Subcutaneous preadipocyte (primary cell): ENCODE measurements around the gene GNB2. TPM values are rescaled to one million over a fixed set of nuclear protein-coding genes. Genes with fewer than 3 reads are reported as not detected.

ENCODE experiments used
- total RNA-seq: library from RNA; depleted of rRNA; stranded (reverse); fragments of >200 nt; gene quantifications from 2 replicates; pipeline ENCODE4 v1.2.3, GENCODE V29; 2012

GNB2 gene
- total RNA-seq = 82.3 and 108 TPM in 2 replicates

DNA sequence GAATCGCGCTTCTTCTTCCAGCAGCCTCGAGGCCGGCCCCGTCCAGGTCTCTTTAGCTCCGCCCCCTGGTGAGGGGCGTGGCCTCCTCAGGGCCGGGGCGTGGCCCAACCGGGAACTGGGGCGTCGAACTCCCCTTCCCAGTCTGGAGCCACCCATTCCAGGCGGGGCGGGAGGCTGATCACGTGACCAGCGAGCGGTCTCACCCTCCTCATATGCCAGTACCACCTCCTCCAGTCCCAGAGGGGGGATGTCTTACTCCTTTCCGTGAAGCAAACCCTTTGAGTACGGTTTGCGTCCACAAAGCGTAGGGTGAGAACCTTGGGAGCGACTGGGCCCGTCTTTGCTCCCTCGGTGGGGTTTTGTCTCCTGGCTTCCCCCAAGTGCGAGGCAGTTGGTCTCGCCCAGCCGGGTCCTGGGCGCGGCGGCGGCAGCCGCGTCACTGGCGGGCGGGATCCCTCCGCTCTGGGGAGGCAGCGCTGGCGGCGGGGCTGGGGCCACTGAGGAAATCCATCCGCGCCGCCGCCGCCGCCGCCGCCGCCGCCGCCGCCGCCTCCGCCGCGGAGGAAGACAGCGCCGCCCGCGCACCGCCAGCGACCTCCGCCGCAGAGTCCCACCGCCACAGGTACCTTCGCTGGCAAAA, at the start of gene GNB2:
Gene GNB2, plus strand, starts transcription at position 439 of the 640 bp plus-strand sequence. CDS start 2,526 bp downstream, outside the sequence.

DNA sequence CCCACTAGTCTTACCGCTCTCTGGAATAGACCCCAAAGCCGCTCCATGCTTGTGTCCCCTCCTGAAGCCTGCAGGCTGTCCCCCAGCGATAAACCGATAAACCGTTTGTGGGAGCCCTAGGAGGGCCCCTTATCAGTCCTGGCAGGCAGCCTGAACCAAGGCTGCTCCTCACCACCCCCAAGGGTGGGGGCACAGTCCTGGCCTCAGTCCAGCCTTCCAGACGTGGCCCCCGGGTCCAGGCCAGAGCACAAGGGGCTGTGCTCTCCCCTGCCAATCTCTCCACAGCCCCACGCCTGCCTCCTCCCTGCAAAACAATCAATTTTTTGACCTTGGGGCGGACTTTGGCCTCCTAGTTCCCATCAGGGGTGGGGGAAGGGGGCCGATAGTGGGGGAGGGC, 32.1 kb upstream of the GNB2 start, which contains the start of gene TFR2:
Gene TFR2, minus strand, starts transcription at position 90 of the 397 bp plus-strand sequence. Its CDS starts 43 bp downstream, at position 47.

GRCh38 chr7:100655908-100656674, 17.4 kb upstream of the GNB2 start, which contains the start of gene ACTL6B:
TSS of gene ACTL6B (minus strand) at chr7:100656448. CDS start at chr7:100656354, 94 bp downstream.

GRCh38 chr7:100694098-100694745, 20.7 kb downstream of the GNB2 start, which contains the start of gene GIGYF1:
TSS of gene GIGYF1 (minus strand) at chr7:100694250. CDS start at chr7:100688238, 6,012 bp downstream.

DNA sequence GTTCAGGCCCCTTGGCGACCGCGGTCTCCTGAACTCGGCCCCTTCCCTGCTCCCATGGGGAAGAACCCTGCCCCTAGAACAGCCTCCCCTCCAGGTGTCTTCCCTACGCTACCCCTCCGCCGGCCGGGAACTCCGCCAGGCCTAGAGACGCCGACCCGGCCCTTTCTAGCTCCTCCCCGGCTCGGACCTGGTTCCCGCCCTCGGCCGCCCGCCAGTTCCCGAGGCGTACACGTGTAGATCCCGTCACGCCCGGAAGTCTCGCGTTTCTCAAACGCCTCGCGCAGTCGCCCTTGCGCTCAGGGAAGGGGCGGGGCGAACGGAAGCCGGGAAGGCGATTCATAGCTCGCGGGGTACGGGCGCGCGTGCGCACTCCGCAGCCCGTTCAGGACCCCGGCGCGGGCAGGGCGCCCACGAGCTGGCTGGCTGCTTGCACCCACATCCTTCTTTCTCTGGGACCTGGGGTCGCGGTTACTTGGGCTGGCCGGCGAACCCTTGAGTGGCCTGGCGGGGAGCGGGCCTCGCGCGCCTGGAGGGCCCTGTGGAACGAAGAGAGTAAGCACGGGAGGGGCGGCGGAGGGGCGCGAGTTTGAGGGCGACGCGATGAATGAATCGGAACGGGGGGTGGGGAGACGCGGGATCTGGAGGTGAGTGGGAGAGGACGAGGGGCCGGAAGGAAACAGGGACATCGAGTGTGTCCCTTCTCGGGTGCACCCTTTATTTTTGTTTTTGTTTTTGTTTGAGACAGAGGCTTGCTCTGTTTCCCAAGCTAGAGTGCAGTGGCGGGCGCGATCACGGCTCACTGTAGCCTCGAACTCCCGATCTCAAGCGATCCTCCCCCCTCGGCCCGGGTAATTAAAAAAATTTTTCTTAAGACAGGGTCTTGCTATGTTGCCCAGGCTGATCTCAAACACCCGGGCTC, 32.5 kb downstream of the GNB2 start, which contains the start of gene POP7:
Gene POP7, plus strand, starts transcription at position 369 of the 919 bp plus-strand sequence. CDS start 710 bp downstream, outside the sequence.

DNA sequence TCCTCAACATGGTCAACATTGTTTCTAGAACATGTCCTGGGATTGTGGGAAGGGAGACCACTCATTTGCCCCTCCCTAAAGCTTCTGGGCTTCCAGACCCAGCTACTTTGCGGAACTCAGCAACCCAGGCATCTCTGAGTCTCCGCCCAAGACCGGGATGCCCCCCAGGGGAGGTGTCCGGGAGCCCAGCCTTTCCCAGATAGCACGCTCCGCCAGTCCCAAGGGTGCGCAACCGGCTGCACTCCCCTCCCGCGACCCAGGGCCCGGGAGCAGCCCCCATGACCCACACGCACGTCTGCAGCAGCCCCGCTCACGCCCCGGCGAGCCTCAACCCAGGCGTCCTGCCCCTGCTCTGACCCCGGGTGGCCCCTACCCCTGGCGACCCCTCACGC, 46.7 kb downstream of the GNB2 start, which contains the start of gene EPO:
Gene EPO, plus strand, starts transcription at position 190 of the 392 bp plus-strand sequence. CDS start 513 bp downstream, outside the sequence.

Other genes with a start within 250 kb of the GNB2 start
- 0.59 and 1.5 TPM in 2 replicates for gene ZCWPW1, start 245.0 kb upstream of the GNB2 start, total RNA-seq
- gene MEPCE, start 243.9 kb upstream of the GNB2 start, total RNA-seq = 36.4 and 56.1 TPM in 2 replicates
- 10.7 and 19.2 TPM in 2 replicates for gene PPP1R35, start 237.2 kb upstream of the GNB2 start, total RNA-seq
- gene SPACDR, start 209.5 kb upstream of the GNB2 start, total RNA-seq = 0.37 and 0.78 TPM in 2 replicates
- gene TSC22D4, start 194.5 kb upstream of the GNB2 start, total RNA-seq = 27.9 and 45.0 TPM in 2 replicates
- gene NYAP1, start 189.8 kb upstream of the GNB2 start, total RNA-seq = 1.5 and 2.0 TPM in 2 replicates
- gene AGFG2, start 134.5 kb upstream of the GNB2 start, total RNA-seq = 8.8 and 19.4 TPM in 2 replicates
- gene SAP25, start 99.8 kb upstream of the GNB2 start, total RNA-seq = 0.20 TPM in 1 of 2 replicates, not detected in the other
- gene LRCH4, start 87.6 kb upstream of the GNB2 start, total RNA-seq = 8.5 and 11.9 TPM in 2 replicates
- gene FBXO24, start 87.4 kb upstream of the GNB2 start, total RNA-seq = 0.37 and 0.59 TPM in 2 replicates
- 145 and 178 TPM in 2 replicates for gene PCOLCE, start 71.4 kb upstream of the GNB2 start, total RNA-seq
- gene MOSPD3, start 61.2 kb upstream of the GNB2 start, total RNA-seq = 6.3 and 7.0 TPM in 2 replicates
- gene TFR2, start 32.2 kb upstream of the GNB2 start, total RNA-seq = under 0.01 and 0.20 TPM in 2 replicates
- gene ACTL6B, start 17.3 kb upstream of the GNB2 start, total RNA-seq = not detected in 2 replicates
- gene GIGYF1, start 20.5 kb downstream of the GNB2 start, total RNA-seq = 16.2 and 22.9 TPM in 2 replicates
- 52.2 and 52.8 TPM in 2 replicates for gene POP7, start 32.4 kb downstream of the GNB2 start, total RNA-seq
- gene EPO, start 46.7 kb downstream of the GNB2 start, total RNA-seq = not detected in 2 replicates
- gene ZAN, start 59.9 kb downstream of the GNB2 start, total RNA-seq = not detected in 2 replicates
- 20.1 and 28.7 TPM in 2 replicates for gene EPHB4, start 153.8 kb downstream of the GNB2 start, total RNA-seq
- 15.1 and 16.8 TPM in 2 replicates for gene SLC12A9, start 179.0 kb downstream of the GNB2 start, total RNA-seq
- 78.6 and 82.7 TPM in 2 replicates for gene TRIP6, start 193.6 kb downstream of the GNB2 start, total RNA-seq
- 36.0 and 66.9 TPM in 2 replicates for gene SRRT, start 201.4 kb downstream of the GNB2 start, total RNA-seq
- 7.7 and 9.2 TPM in 2 replicates for gene UFSP1, start 216.0 kb downstream of the GNB2 start, total RNA-seq
- gene ACHE, start 222.1 kb downstream of the GNB2 start, total RNA-seq = under 0.01 TPM in 1 of 2 replicates, not detected in the other